HEK293T (cell line): Measurements from ENCODE around the gene MPP3.

Source experiments
- CTCF ChIA-PET: fragments of 350-600 bp; formaldehyde crosslinking; extraction: SDS; loops from one replicate; lab custom pipeline; 2021; ENCODE audit warnings: antibody characterized with exemption, inconsistent platforms; lab: Yijun Ruan, JAX
- POLR2A ChIA-PET: fragments of 350-600 bp; formaldehyde crosslinking; extraction: SDS; loops from one replicate; lab custom pipeline; 2020; ENCODE audit warnings: antibody characterized with exemption, inconsistent platforms; lab: Yijun Ruan, JAX
- DNase-seq: peaks from one replicate; pipeline ENCODE4 v3.0.0; 2012; ENCODE audit warnings: mixed read lengths; ENCODE audit errors: extremely low spot score
- ARNT ChIP-seq: fragments of 450-650 bp; IDR thresholded peaks from 2 replicates; pipeline ENCODE4 v1.6.1; 2017; ENCODE audit warnings: mild to moderate bottlenecking
- BHLHE40 ChIP-seq: fragments of 450-650 bp; IDR thresholded peaks from 2 replicates; pipeline ENCODE4 v1.6.1; 2016; ENCODE audit warnings: mild to moderate bottlenecking, moderate library complexity, borderline replicate concordance
- CTBP1 ChIP-seq: fragments of 450-650 bp; IDR thresholded peaks from 2 replicates; pipeline ENCODE4 v1.6.1; 2016; ENCODE audit warnings: borderline replicate concordance
- ELF4 ChIP-seq: fragments of 450-650 bp; IDR thresholded peaks from 2 replicates; pipeline ENCODE4 v1.6.1; 2017; ENCODE audit warnings: antibody characterized with exemption
- FOXA1 ChIP-seq: fragments of 450-650 bp; IDR thresholded peaks from 2 replicates; pipeline ENCODE4 v1.6.1; 2016; ENCODE audit warnings: mild to moderate bottlenecking
- FOXK2 ChIP-seq: fragments of 450-650 bp; IDR thresholded peaks from 2 replicates; pipeline ENCODE4 v1.6.1; 2016; ENCODE audit warnings: mild to moderate bottlenecking
- FOXM1 ChIP-seq: fragments of 450-650 bp; IDR thresholded peaks from 2 replicates; pipeline ENCODE4 v1.6.1; 2017; ENCODE audit warnings: mild to moderate bottlenecking, borderline replicate concordance
- HDGF ChIP-seq: fragments of 450-650 bp; IDR thresholded peaks from 2 replicates; pipeline ENCODE4 v1.6.1; 2017; ENCODE audit warnings: antibody characterized with exemption, borderline replicate concordance
- L3MBTL2 ChIP-seq: fragments of 450-650 bp; conservative IDR thresholded peaks from 2 replicates; pipeline ENCODE4 v1.6.1; 2016; ENCODE audit warnings: mild to moderate bottlenecking
- LEF1 ChIP-seq: fragments of 450-650 bp; IDR thresholded peaks from 2 replicates; pipeline ENCODE4 v1.6.1; 2017; ENCODE audit warnings: mild to moderate bottlenecking, borderline replicate concordance
- NFRKB ChIP-seq: fragments of 450-650 bp; IDR thresholded peaks from 2 replicates; pipeline ENCODE4 v1.6.1; 2016; ENCODE audit warnings: mild to moderate bottlenecking, moderate library complexity
- PKNOX1 ChIP-seq: fragments of 450-650 bp; IDR thresholded peaks from 2 replicates; pipeline ENCODE4 v1.6.1; 2016
- SP1 ChIP-seq: fragments of 450-650 bp; IDR thresholded peaks from 2 replicates; pipeline ENCODE4 v1.6.1; 2017
- SUZ12 ChIP-seq: fragments of 450-650 bp; IDR thresholded peaks from 2 replicates; pipeline ENCODE4 v1.6.1; 2016; ENCODE audit warnings: mild to moderate bottlenecking
- TARDBP ChIP-seq: fragments of 450-650 bp; IDR thresholded peaks from 2 replicates; pipeline ENCODE4 v1.6.1; 2016
- ZNF384 ChIP-seq: fragments of 450-650 bp; IDR thresholded peaks from 2 replicates; pipeline ENCODE4 v1.6.1; 2016

Gene MPP3

DNA sequence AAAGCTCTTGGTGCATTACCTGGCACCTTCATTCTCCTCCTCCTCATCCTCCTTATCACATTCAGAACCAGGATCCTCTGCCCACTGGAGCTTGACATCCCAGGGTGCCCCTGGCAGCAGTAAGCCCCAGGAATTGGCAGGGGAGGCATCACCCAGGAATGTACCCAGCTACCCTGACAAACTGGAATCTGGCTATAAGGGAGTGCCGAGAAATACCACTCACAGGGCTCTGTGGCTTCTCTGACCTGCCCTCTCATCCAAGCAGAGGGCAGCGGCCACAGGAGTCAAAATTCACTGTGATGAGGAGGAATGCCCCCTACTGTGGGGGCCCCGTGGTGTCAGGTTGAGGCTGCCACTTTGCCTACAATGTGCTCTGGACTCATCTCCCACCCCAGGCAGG is 19.6 kb downstream of the MPP3 start:
- CTCF ChIA-PET: interaction anchor here (1.0 to 1.6 kb wide), 3 partner anchors 24 to 33 kb away, joined by 3 to 5 read pairs (median 3); no protein-coding TSS in a partner anchor
- POLR2A ChIA-PET: no interaction called here
- no peak for DNase-seq
- TF ChIP-seq L3MBTL2 (no peak), FOXK2 (no peak), PKNOX1 (no peak), LEF1 (no peak), ELF4 (no peak), TARDBP (no peak), BHLHE40 (no peak), NFRKB (no peak), FOXM1 (no peak), ZNF384 (no peak)

DNA sequence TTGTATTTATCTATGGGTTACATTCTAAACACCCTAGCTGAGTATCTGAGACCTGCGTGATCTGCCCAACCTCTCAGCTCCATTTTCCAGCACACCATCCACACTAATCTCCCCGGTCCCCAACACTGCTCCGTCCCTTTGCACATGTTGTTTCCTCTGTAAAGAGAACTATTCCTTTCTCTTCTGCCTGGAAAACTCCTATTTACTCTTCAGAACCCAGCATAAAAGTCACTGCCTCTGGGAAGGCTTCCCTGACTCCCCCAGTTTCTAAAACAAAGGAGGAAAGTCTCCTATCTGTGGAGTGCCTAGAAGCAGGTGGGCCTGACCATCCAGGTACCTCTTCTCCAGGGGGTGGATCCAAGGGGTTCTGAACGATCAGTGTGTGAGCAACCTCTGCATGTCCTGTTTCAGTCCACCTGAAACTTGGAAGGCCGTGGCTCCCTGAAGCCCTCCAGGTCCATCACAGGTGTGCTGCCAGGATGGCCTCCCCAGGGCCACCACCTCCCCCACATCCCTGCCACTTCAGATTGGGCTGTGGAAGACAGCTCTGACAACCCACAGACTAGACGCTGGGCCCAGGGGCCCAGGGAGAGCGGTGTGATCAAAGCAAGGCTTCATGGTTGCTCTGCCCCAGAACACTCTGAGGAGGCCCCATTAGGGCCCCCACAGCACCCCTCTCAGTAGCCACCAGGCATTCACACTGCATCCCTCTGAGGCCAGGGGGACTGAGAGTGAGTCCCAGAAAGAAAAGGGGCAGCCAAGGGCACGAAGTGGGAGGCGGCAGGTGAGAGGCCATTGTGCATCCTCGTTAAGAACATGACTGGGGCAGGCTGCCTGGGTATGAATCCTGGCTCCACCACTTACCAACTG is 20.3 kb downstream of the MPP3 start:
- no peak for TF ChIP-seq LEF1
- no peak for TF ChIP-seq SUZ12
- TF ChIP-seq TARDBP: no peak
- no peak for TF ChIP-seq ARNT
- POLR2A ChIA-PET: no interaction called here
- DNase-seq: no peak
- CTCF ChIA-PET: no interaction called here

DNA sequence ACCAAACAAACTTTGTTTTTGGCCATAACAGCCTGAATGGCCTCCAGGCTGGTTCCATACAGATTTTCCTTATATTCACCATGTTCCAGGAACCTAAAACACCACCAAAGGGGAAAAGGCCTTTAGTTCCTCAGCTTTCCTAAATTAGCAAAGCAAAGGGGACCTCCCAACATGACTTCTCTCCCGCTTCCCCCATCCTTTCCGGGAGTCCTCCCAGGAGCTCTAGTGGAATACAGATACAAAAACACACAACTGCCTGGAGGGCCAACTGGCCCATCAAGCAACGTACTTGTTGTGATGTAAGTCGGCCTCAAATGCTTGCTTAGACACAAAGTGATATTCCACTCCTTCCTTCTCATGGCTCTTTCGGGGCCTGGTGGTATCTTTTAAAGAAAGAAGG is 22.1 kb downstream of the MPP3 start:
- CTCF ChIA-PET: interaction anchor here (1.0 kb wide), 1 partner anchor 45 kb away, joined by 3 read pairs; no protein-coding TSS in a partner anchor

DNA sequence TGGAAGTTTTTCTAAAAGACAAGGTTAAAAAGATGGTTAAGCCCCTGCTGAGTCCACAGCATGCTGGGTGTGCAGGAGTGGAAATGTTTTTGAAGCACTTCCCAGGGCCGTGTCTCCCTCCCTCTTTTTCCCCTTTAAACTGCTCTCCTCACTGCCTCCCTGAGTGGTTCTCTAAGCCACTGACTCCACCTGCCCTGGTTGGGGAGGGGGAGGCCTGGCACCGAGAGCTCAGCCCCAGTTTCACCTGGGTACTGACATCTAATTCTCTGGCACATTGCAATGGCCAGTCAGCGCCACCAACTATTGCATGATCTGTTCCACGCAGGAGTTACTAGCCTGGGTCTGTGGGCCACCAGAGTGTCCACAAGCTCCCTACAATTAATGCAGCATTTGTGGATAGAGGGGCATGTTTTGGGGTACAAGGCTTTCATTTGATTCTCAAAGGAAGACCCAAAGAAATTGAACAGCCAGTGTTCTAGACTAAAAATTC is 22.7 kb downstream of the MPP3 start:
- ChIA-PET CTCF (no interaction called here), POLR2A (no interaction called here)
- TF ChIP-seq NFRKB (no peak), FOXM1 (no peak), L3MBTL2 (no peak), CTBP1 (no peak), PKNOX1 (no peak), HDGF (no peak), ARNT (no peak), TARDBP (no peak), FOXK2 (no peak), LEF1 (no peak), ELF4 (no peak), BHLHE40 (no peak), SUZ12 (no peak), SP1 (no peak), ZNF384 (no peak), FOXA1 (no peak)
- no peak for DNase-seq

More for the DNA sequence above, 22.1 kb downstream of the MPP3 start:
- DNase-seq: no peak
- TF ChIP-seq LEF1 (no peak), L3MBTL2 (no peak), TARDBP (no peak), FOXA1 (no peak), SP1 (no peak), BHLHE40 (no peak), ARNT (no peak), PKNOX1 (no peak), CTBP1 (no peak), NFRKB (no peak), ELF4 (no peak), SUZ12 (no peak), HDGF (no peak), ZNF384 (no peak), FOXK2 (no peak), FOXM1 (no peak)
- POLR2A ChIA-PET: no interaction called here

DNA sequence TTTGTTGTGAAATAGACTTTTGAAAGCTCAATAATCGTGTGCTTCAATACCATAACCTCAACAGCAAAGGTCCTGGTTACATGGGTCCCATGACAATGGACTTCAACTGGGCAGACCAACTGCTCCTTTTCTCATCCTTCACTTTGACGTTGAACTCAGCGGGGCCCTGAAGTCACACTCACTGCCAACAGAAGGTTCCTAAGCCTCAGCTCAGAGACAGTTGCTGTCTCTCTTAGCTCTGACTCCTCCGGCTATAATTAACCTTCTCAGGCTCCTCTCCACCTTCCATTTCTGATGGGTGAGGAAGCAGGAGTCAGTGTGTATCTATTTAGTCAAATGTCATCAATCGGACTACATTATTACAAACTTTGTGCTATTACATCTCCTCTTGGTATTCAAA is 23.8 kb downstream of the MPP3 start:
- ChIA-PET CTCF (interaction anchor here (0.5 kb wide), 1 partner anchor 22 kb away, joined by 3 read pairs; no protein-coding TSS in a partner anchor), POLR2A (no interaction called here)
- no peak for TF ChIP-seq PKNOX1
- no peak for DNase-seq

DNA sequence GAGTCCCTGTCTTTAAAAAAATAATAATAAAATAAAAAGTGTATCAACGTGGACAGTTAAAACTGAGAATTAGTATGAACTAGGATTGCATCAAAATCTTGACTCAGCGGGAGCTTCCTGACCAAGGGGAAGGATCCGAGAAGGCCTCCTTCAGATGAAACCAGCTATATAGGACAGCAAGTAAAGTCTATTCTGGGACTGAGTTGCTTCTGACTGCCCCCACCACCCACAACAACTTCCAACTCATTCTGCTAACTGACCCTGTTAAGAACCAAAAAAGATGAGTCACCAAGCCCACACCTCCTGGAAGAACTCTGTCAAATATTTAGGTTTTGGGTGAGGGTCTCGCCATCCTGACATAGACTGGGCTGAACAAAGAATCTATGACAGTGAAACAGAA is 24.9 kb downstream of the MPP3 start:
- DNase-seq: no peak
- ChIA-PET CTCF (no interaction called here), POLR2A (no interaction called here)
- TF ChIP-seq ZNF384: no peak
- TF ChIP-seq FOXA1: no peak
- TF ChIP-seq LEF1: no peak
- no peak for TF ChIP-seq SUZ12
- TF ChIP-seq BHLHE40: no peak
- TF ChIP-seq TARDBP: no peak
- TF ChIP-seq SP1: no peak
- no peak for TF ChIP-seq FOXM1
- no peak for TF ChIP-seq HDGF
- no peak for TF ChIP-seq ELF4
- no peak for TF ChIP-seq FOXK2
- TF ChIP-seq PKNOX1: no peak
- no peak for TF ChIP-seq ARNT
